Activated T-helper 17 cell treated with anti-CD3 and anti-CD28 coated beads, Interleukin-2, amount 50 U/mL, for 72 hours (primary cell): ENCODE data around the gene LOXL1. TPM values are rescaled to one million over a fixed set of nuclear protein-coding genes. Genes with fewer than 3 reads are reported as not detected.

ENCODE experiments used
- ATAC-seq: fragments of 150-1000 bp; cut with Tn5 transposase; replicated peaks from 2 replicates; pipeline ENCODE4 v1.10.0; 2021; ENCODE audit warnings: mild to moderate bottlenecking, moderate library complexity
- H3K27ac Mint-ChIP-seq: one replicate; pipeline ENCODE4 v1.8.0; 2022; ENCODE audit warnings: mixed read lengths
- H3K27me3 Mint-ChIP-seq: one replicate; pipeline ENCODE4 v1.8.0; 2022; ENCODE audit warnings: mixed read lengths
- H3K36me3 Mint-ChIP-seq: one replicate; pipeline ENCODE4 v1.8.0; 2022; ENCODE audit warnings: low read depth, mild to moderate bottlenecking, mixed read lengths
- H3K4me1 Mint-ChIP-seq: one replicate; pipeline ENCODE4 v1.8.0; 2022; ENCODE audit warnings: mixed read lengths
- H3K4me3 Mint-ChIP-seq: one replicate; pipeline ENCODE4 v1.8.0; 2022; ENCODE audit warnings: mild to moderate bottlenecking, mixed read lengths
- H3K9me3 Mint-ChIP-seq: one replicate; pipeline ENCODE4 v1.8.0; 2022; ENCODE audit warnings: mixed read lengths
- total RNA-seq, 2 donors: library from RNA; stranded (reverse); gene quantifications; one replicate each; pipeline ENCODE4 v1.2.3, GENCODE V29; 2022

LOXL1 gene
- total RNA-seq, 2 donors from 2014 or later, result 3.4 TPM

DNA sequence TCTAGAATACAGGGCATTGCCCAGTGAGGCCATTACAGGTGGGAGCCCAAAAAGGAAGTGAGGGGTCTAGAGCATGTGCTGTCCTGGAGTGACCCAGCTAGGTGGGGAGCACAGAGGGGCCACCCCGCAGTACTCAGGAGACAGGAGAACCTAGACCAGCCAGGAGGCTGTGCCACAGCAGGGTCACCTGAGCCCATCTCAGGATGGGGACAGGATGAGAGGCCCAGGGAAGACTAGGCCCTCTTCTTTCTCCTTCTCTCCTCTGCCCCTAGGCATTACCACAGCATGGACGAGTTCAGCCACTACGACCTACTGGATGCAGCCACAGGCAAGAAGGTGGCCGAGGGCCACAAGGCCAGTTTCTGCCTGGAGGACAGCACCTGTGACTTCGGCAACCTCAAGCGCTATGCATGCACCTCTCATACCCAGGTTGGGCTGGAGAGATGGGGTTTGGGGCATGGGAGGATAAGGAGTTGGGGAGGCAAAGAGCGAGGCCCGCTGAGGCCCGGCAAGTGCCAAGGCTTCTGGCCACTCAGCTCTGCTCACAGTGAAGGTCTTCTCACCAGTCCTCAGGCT lies 20.6 kb downstream of the LOXL1 start:
- no peaks in the 10 kb centered on the region for H3K27me3 Mint-ChIP-seq

DNA sequence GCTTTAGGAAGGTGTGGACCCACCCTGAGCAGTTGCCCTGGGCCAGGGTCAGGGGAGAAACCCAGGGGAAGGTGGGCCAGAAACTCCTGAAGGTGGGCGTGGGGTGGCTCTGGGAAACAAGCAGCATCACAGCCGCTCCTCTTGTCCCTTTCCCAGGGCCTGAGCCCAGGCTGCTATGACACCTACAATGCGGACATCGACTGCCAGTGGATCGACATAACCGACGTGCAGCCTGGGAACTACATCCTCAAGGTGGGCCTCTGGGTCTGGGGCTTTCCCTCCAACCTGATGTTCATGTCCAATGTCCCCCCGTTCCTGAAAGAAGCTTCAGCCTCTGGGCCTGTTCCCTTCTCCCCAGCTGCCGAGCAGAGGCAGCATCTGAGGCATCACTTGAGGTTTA lies 21.4 kb downstream of the LOXL1 start:
- Mint-ChIP-seq H3K27ac (no peak overlapping the region), H3K27me3 (no peaks in the 10 kb centered on the region), H3K4me3 (no peak overlapping the region), H3K36me3 (no peaks in the 10 kb centered on the region), H3K4me1 (peaks cover 5% of the 10 kb centered on the region), H3K9me3 (no peaks in the 10 kb centered on the region)
- no peak for ATAC-seq

More for the DNA sequence above, 20.6 kb downstream of the LOXL1 start:
- H3K4me3 Mint-ChIP-seq, result no peak overlapping the region
- peaks cover 12% of the 10 kb centered on the region for H3K4me1 Mint-ChIP-seq
- no peaks in the 10 kb centered on the region for H3K36me3 Mint-ChIP-seq
- peak overlapping the region; percentile 35 for H3K27ac Mint-ChIP-seq
- no peak for ATAC-seq
- H3K9me3 Mint-ChIP-seq, result no peaks in the 10 kb centered on the region

DNA sequence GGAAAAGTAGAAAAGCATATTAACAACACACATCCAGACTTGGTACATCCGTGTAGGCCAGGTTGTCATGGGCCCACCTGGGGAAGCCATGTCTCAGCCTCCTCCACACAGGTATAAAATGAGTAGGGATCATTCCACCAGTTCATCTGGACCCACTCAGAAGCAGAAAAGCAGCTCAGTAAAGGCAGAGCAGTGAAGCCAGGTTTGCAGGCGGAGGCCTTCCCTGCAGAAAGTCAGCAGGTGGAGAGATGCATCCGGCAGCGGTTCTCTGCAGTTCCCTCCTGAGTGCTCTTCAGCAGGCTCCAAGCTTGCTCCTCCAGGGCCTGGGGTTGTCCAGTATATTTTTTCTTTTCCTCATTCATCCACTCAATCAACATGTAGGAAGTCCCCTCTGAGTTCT lies 22.1 kb downstream of the LOXL1 start:
- Mint-ChIP-seq H3K9me3 (no peaks in the 10 kb centered on the region), H3K4me3 (no peak overlapping the region), H3K27me3 (no peaks in the 10 kb centered on the region), H3K27ac (no peak overlapping the region), H3K36me3 (no peaks in the 10 kb centered on the region), H3K4me1 (peaks cover 4% of the 10 kb centered on the region)
- no peak for ATAC-seq

DNA sequence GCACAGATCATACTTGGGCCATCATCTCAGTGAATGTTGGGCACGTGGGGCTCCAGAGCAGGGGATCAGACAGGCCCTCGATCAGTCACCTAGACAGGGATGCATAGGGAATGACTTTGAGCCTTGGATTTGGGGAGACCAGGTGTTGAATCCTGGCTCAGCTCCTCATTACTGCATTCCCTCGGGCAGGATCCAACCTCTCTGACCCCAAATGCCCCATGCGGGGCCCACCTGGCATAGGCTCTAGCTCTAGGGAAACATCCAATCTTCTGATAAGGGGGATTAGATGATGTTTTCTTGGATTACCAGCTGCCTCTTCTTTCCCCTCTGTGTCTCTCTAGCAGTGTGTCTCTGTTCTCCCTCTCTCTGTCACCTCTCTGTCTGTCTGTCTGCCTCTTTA lies 22.7 kb downstream of the LOXL1 start:
- ATAC-seq, result no peak
- H3K27ac Mint-ChIP-seq, result no peak overlapping the region
- peaks cover 4% of the 10 kb centered on the region for H3K4me1 Mint-ChIP-seq
- no peaks in the 10 kb centered on the region for H3K27me3 Mint-ChIP-seq
- no peaks in the 10 kb centered on the region for H3K36me3 Mint-ChIP-seq
- no peaks in the 10 kb centered on the region for H3K9me3 Mint-ChIP-seq
- H3K4me3 Mint-ChIP-seq, result no peak overlapping the region

DNA sequence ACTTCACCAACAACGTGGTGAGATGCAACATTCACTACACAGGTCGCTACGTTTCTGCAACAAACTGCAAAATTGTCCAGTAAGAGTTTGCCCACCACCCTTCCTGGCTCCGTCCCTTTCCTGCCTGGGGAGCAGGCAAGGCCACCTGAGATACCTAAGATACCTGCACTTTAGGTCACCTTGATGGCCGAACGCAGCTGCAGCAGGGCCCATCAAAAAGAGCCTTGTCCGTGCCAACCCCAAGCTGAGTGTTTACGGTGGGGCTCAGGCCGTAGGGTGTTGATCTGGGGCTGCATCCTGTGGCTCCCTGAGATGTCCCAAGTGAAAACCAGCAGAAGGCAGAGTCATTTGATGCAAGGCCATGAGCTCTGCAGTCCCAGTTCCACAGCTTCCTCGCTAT lies 23.2 kb downstream of the LOXL1 start:
- Mint-ChIP-seq H3K4me3 (no peak overlapping the region), H3K27ac (no peak overlapping the region), H3K27me3 (no peaks in the 10 kb centered on the region), H3K36me3 (no peaks in the 10 kb centered on the region), H3K4me1 (peaks cover 4% of the 10 kb centered on the region), H3K9me3 (no peaks in the 10 kb centered on the region)
- ATAC-seq, result no peak

DNA sequence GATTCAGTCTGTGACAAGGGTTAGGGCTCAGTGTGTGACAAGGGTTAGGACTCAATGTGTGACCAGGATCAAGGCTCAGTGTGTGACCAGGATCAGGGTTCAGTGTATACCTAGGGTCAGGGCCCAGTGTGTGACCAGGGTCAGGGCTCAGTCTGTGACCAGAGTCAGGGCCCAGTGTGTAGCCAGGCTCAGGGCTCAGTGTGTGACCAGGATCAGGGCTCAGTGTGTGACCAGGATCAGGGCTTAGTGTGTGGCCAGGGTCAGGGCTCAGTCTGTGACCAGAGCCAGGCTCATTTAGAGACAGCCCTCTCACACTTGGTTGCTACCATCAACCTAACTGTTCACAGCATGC lies 24.2 kb downstream of the LOXL1 start:
- Mint-ChIP-seq H3K27me3 (no peaks in the 10 kb centered on the region), H3K9me3 (no peaks in the 10 kb centered on the region), H3K4me3 (no peak overlapping the region), H3K36me3 (no peaks in the 10 kb centered on the region), H3K27ac (peak overlapping the region; percentile 75), H3K4me1 (no peaks in the 10 kb centered on the region)
- ATAC-seq, result no peak

DNA sequence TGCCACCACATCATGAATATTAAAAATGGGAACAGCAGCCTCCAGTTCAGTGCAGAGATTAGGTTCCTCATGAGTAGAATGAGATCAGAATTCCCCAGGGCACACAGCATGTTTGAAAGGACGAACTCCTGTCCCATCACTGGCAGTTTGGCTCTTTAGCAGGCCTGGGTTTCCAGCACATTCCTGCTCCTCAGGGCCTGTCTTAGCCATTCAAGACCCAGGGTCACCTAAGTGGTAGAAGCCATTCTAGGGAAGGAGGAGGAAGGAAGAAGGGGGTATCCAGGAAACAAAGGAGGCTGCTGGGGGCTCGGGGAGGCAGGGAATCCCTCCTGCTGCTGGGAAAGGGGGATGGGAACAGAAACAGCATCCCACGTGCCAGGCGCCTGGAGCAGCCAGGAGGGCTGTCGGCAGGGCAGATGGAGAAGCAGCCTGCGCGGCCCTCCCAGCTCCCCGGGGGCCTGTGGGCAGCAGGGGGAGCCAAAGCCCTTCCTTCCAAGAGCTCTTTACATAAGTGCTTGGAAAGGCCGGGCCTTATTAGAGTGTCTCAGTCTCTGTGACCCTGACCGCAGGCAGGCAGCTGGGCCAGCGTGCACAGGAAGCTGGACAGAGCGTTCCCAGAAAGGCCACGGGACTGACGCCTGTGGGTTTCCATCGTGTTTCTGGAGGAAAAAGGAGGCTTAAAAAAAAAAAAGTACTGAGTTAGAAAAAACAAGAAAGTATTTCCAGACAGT lies 24.7 kb downstream of the LOXL1 start:
- ATAC-seq, result peak; percentile 88
- no peaks in the 10 kb centered on the region for H3K27me3 Mint-ChIP-seq
- no peaks in the 10 kb centered on the region for H3K4me1 Mint-ChIP-seq
- H3K27ac Mint-ChIP-seq, result peak overlapping the region; percentile 75
- no peak overlapping the region for H3K4me3 Mint-ChIP-seq
- H3K36me3 Mint-ChIP-seq, result no peaks in the 10 kb centered on the region
- no peaks in the 10 kb centered on the region for H3K9me3 Mint-ChIP-seq

DNA sequence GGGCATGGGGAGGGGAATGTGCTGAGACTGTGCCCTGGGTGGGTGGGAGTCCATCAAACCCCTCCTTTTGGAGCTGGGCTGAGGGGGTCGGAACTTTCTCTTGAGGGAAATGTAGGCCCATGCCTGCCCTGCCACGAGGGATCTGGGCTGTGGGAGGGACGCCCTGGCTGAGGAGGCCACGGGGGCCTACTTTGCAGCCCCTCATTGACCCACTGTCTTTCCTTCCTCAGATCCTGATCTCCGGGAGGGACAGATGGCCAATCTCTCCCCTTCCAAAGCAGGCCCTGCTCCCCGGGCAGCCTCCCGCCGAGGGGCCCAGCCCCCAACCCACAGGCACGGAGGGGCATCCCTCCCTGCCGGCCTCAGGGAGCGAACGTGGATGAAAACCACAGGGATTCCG lies 25.3 kb downstream of the LOXL1 start:
- H3K36me3 Mint-ChIP-seq, result no peaks in the 10 kb centered on the region
- H3K4me1 Mint-ChIP-seq, result no peaks in the 10 kb centered on the region
- H3K9me3 Mint-ChIP-seq, result no peaks in the 10 kb centered on the region
- H3K27me3 Mint-ChIP-seq, result no peaks in the 10 kb centered on the region
- no peak for ATAC-seq
- no peak overlapping the region for H3K4me3 Mint-ChIP-seq
- peak overlapping the region; percentile 75 for H3K27ac Mint-ChIP-seq

DNA sequence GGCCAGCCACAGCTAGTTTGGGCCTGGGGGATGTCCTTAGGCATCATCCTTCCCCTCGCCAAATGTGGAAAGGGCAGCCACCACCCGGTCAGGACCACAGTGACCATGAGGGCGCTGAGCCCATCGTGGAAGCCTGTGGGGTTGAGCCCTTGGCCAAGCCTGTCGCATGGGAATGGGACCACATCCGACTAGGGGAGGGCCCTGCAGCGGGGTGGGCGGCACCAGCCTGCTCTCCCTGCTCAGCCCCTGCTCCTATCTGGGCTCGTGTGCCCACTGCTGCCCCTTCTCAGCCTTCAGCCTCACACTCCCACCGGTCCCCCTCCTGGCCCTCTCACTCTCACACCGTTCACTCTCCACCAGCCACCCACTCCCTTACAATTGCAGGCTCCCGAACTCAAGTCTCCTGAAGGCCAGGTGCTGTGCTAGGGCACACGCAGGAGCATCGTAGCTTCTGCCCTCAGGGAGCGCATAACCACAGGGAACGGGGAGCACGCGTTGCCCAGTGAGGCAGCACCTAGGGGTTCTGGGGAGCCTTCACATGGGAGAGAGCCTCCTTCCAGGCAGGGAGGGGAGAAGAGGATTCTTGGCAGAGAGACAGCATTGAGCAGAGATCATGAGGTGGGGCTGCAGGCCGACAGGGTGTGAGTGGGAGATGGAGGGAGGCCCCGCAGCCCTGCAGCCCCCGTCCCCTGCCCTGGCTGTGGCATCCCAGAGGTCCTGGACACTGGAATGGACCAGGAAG lies 26.1 kb downstream of the LOXL1 start:
- no peaks in the 10 kb centered on the region for H3K27me3 Mint-ChIP-seq
- peaks cover 4% of the 10 kb centered on the region for H3K4me1 Mint-ChIP-seq
- ATAC-seq, result no peak
- H3K36me3 Mint-ChIP-seq, result no peaks in the 10 kb centered on the region
- no peak overlapping the region for H3K4me3 Mint-ChIP-seq
- H3K27ac Mint-ChIP-seq, result no peak overlapping the region
- H3K9me3 Mint-ChIP-seq, result no peaks in the 10 kb centered on the region

DNA sequence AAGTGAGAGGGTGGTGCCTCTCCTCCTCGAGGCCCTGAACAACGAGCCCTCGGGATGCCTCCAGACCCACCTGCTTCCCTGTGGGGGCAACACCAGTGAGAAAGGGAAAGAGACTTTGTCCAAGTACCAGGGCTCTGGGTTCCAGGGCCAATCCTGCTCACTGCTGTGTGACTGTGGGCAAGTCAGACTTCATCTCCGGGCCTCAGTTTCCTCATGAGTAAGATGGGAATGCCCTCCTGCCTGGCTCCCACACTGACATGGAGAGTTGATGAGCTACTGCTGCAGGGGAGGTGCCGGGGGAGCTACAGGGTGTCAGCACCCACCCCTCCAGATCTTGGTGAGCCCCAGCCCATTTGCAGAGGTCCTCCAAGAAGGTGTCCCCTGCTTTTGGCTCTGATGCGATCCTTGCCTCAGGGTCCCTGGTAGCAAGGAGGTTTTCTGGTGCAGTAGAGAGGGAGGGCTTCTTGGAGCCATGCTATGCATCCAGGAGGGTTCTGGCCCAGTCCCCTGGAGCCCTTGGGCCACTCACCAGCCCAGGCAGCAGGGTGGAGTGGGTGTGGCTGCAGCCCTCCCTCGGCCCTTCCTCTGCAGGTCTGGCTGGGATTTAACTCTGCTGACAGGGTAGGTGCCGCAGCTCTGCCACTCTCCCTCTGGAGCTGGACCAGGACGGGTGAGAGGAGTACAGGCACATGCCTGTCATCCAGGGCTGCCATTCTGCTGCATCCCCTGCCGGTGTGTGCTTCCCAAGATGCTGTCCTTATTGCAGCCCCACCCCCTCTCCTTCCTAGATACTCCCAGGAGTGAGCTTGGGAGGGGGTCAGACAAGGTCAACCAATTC lies 26.9 kb downstream of the LOXL1 start:
- Mint-ChIP-seq H3K27ac (peak overlapping the region; percentile 45), H3K9me3 (no peaks in the 10 kb centered on the region), H3K4me1 (peaks cover 4% of the 10 kb centered on the region), H3K4me3 (no peak overlapping the region), H3K27me3 (no peaks in the 10 kb centered on the region), H3K36me3 (no peaks in the 10 kb centered on the region)
- no peak for ATAC-seq

DNA sequence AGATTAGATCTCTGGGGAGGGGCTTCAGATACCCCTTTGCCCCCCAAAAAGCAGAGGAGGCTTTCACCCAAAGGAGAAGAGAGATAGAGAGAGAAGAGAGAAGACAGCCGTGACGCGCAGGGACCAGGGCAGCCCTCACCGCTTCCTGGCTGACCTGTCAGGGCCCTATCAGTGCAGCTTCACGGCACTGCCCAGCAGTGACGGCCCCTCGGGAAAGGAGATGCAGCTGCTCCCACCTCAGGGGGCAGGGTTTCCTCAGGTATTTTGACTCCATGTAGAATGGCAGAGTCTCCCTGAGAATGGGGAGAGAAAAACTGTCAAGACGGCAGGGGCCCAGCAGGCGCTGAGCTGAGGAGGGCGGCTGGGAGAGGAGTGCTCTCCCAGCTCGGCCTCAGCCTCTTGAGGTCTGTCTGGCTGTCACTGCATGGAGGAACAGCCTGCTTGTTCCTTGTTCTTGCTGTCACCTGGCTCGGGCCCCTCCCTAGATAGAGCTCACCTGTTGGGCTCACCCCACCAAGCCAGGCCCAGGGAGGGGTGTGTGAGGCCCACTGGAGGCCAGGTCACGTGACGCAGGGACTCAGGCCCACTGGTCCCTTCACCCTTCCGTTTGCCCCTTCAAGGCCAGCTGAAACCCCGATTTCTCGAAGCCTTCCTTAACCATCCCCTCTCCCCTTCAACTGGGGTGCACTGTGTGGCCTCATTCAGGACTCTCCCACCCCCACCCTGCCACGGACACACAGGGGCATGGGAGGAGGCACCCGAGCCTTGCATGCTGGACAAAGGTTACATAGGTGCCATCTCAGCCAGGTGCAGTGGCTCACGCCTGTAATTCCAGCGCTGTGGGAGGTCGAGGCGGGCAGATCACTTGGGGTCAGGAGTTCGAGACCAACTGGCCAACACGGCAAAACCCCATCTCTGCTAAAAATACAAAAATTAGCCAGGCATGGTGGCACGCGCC lies 28.2 kb downstream of the LOXL1 start:
- Mint-ChIP-seq H3K27me3 (no peaks in the 10 kb centered on the region), H3K4me3 (no peak overlapping the region), H3K36me3 (no peaks in the 10 kb centered on the region), H3K4me1 (peaks cover 5% of the 10 kb centered on the region), H3K27ac (peak overlapping the region; percentile 45), H3K9me3 (no peaks in the 10 kb centered on the region)
- ATAC-seq, result no peak

DNA sequence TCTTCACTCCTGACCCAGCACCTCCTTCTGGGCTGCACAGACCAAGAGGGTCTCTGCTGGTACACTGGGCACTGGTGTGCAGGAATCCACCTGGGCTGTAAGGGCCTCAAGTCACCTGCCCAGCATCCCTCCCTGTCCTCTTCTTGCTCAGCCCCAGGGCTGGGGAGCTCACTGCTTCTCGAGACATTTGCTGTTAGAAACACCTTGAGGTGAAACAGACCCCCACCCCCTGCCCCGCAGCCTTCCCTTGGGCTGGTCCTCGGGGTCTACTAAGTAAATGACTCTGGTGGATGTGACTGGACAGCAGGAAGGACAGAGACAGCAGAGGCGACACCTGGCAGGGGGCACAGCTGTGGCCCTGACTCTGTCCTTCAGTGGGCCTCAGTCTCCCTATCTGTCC lies 29.1 kb downstream of the LOXL1 start:
- no peaks in the 10 kb centered on the region for H3K27me3 Mint-ChIP-seq
- no peaks in the 10 kb centered on the region for H3K9me3 Mint-ChIP-seq
- no peak overlapping the region for H3K4me3 Mint-ChIP-seq
- no peak for ATAC-seq
- no peak overlapping the region for H3K27ac Mint-ChIP-seq
- H3K36me3 Mint-ChIP-seq, result no peaks in the 10 kb centered on the region
- peaks cover 9% of the 10 kb centered on the region for H3K4me1 Mint-ChIP-seq

DNA sequence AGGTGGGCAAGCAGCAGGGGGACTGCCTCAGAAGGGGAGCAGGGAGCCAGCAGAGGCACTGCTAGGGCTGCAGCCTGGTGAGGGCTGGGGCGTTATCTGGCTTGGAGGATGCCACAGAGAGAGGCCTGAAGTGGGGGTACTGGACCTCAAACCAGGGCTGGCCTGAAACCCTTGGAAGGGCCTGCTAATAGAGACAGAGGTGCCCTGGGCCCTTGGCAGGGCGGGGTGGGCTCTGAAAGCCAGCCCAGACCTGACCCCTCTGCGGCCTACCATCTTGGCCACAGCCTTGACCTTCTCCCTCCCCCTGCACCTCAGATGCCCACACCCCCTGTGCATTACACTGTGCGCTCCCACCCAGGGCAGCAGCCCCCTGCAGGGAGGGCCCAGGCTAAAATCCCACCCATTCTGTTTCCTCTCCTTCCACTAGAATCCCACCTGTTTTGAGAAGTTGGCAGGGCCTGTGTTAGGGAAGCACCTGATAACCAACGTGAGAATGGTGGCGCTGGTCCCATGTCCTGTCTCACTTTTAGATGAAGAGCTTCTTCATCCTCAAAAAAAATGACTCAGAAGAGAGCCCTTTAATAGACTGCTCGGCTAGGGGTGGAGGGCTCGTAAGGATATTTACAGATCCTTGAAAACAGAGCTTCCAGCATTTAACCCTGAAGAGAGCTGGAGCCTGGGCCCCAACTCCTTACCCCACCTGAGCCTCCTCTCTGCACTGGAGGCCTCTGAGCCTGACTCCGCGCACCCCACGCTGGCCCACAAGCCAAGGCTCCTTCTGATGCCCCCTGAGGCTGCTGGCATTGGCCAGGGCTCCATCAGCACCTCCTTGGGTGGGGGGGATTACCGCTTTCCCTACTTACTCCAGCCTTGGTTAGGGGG lies 29.8 kb downstream of the LOXL1 start:
- H3K4me3 Mint-ChIP-seq, result no peak overlapping the region
- no peak overlapping the region for H3K27ac Mint-ChIP-seq
- ATAC-seq, result no peak
- H3K27me3 Mint-ChIP-seq, result no peaks in the 10 kb centered on the region
- no peaks in the 10 kb centered on the region for H3K36me3 Mint-ChIP-seq
- H3K9me3 Mint-ChIP-seq, result no peaks in the 10 kb centered on the region
- peaks cover 9% of the 10 kb centered on the region for H3K4me1 Mint-ChIP-seq
